Cardiac septum (tissue), 1 donor: ENCODE measurements around the gene TIGAR. TPM values are rescaled to one million over a fixed set of nuclear protein-coding genes. Genes with fewer than 3 reads are reported as not detected.

Experiments
- DNase-seq: peaks from one replicate; pipeline ENCODE4 v3.0.0-alpha.2; 2020; ENCODE audit warnings: low spot score
- intact Hi-C: fragments of 100-400 bp; cut with DNase I; formaldehyde crosslinking; loops from one replicate; pipeline ENCODE4 v1.14.0; 2022
- total RNA-seq: library from RNA; stranded (reverse); fragmentation: NEBNext Ultra II Directional; extraction: Animal tissue kit (Norgen Biotek cat#: 25700); gene quantifications from one replicate; pipeline ENCODE4 v1.2.1, GENCODE V29; 2021
- donor health status: DM: no; HTN: no; CAD: no.

The TIGAR gene
- total RNA-seq, 1 donor from 2014 or later: 13.0 TPM

DNA sequence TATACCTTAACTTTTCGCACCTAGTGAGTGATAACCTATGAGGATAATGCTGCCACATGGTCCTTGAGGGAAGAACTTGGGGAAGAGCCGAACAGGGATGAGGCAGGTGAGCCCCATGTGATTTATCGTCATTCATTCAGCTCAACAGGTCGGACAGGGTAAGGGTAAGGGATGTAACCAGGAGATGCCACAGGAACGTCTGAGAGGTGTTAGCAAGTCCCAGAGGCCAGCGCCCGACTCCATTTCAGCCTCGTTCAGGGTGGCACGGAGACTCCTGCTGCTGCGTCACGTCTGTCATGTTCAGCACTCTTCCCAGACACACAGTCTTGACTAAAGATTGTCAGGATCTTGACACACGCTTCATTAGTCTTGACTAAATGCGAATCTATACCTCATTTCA lies 23.4 kb upstream of the TIGAR start:
- intact Hi-C loops: no loop called here
- no peak for DNase-seq

GRCh38 chr12:4300883-4301282 lies 20.1 kb upstream of the TIGAR start:
- intact Hi-C loops: no loop called here
- DNase-seq: no peak

DNA sequence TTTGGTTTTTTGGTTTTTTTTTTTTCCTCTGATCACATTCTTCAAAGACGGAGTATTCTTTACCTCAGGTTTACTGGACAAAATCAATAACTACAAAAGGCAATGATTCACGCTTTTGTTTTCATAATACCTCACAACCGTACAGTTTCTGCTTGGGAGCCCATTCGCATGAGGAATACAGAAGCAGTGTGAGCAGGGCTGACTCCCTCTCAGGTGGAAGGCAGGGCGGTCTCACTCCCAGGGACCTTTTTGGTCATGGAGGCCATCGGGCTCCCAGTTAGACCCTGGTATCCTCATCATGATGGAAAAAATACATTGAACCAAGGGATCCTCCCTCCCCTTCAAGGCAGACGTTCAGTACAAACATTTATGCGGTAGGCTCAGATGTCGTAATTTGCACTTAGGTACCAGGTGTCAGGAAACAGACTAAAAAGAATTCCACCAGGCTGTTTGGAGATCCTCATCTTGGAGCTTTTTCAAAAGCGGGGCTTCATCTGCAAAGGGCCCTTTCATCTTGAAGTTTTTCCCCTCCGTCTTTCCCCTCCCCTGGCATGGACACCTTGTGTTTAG lies 19.0 kb upstream of the TIGAR start:
- intact Hi-C loops: no loop called here
- no peak for DNase-seq

- DNase-seq: no peak
- intact Hi-C loops: no loop called here
Measured at GRCh38 chr12:4302881-4303280, 18.1 kb upstream of the TIGAR start.

GRCh38 chr12:4303750-4304149 lies 17.3 kb upstream of the TIGAR start:
- DNase-seq: no peak
- intact Hi-C loops: no loop called here

GRCh38 chr12:4307593-4308333 lies 13.2 kb upstream of the TIGAR start:
- peak; percentile 82 for DNase-seq
- intact Hi-C loops: no loop called here

GRCh38 chr12:4308334-4308950 lies 12.6 kb upstream of the TIGAR start:
- intact Hi-C loops: no loop called here

DNA sequence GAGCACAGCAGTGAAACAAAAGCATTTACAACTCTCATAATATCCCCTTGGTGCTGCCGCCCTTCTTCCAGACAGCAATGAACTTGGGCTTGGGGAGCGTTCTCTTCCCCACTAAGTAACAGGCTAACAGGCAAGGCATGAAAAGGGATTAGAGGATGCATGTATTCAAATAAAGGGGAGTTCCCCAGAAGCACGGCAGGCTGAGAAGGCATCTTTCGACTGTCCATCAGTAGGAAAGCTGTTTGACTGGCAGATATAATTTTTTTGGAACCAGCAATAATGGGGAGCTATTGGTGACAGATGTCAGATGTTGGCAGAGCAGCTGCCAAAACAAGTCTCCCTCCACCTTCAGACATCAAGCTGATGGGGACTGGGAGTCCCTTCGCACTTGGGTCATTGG lies 9.2 kb upstream of the TIGAR start:
- intact Hi-C loops: no loop called here
- no peak for DNase-seq

More at GRCh38 chr12:4308334-4308950, 12.6 kb upstream of the TIGAR start:
- DNase-seq: no peak

DNA sequence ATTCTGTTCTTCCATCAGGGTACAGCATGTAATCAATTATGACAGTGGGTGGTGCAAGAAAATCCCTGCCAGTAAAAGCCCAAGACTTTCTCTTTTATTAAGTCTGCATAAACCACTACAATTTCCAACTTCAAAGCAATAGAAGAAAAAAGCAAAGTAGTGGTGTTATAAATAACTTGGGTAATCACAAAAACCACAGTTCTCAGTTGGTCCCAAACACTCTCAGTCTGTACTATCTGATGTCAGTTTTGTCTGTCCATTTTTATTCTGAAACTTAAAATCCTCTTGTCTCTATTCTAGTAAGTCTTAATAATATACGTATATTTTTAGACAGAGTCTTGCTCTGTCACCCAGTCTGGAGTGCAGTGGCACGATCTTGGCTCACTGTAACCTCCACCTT lies 8.8 kb upstream of the TIGAR start:
- DNase-seq: no peak
- intact Hi-C loops: no loop called here

DNA sequence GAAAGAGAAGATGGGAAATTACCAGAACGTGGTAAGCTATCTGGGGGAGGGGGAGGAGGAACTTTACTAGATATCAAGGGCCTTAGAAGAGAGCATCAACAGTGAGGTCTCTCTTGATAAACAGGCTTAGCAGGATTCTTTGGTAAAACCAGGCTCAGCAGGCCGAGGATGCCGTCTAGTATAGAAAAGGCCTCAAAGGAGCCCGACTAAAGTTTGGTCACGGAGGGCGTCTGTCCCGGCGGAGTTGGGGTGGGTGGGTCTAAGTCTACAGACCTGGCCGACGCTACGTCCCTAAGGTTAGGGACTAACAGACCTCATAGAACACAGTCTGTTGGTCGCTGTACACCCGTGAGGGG lies 538 bp upstream of the TIGAR start:
- intact Hi-C loops: loop anchor here (5.0 kb wide), 1 partner anchor 43 kb away; no protein-coding TSS in a partner anchor
- DNase-seq: no peak

DNA sequence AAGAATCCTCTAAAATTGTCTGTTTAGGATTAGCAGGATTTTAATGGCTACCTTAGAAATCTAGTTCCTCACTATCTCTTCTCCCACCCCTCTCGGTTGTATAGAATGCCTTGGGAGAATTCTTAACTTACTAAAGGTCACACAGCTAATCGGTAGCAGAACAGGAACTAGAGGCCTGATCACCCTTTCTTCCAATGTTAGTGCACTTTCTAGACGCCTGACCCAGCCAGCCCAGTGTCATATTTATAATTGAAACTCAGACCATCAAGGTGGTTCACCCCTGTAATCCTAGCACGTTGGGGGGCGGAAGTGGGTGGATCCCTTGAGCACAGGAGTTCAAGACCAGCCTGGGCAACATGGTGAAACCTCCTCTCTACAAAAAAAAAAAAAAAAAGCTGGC lies 1.7 kb downstream of the TIGAR start:
- intact Hi-C loops: loop anchor here (5.0 kb wide), 1 partner anchor 45 kb away; no protein-coding TSS in a partner anchor
- DNase-seq: no peak

DNA sequence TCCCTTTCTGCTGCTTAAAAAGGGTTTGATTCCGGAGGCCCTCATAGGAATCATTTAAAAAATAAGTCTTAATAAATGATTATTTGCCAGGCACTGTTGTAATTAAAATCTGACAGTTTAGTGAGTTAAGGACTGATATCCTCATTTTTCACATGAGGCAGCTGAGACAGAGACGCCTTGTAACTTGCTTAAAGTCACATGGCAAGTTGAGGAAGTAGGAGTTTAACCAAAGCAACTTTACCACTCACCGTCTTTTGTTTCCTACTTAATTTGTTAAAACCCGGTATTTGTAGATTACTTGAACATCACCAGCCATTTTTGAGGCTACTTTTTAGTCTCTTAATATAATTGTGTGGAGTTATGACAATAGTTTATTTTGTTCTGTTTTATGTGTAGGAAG lies 2.4 kb downstream of the TIGAR start:
- DNase-seq: no peak
- intact Hi-C loops: loop anchor here (5.0 kb wide), 1 partner anchor 46 kb away; no protein-coding TSS in a partner anchor

- intact Hi-C loops: loop anchor here (5.0 kb wide), 1 partner anchor 47 kb away; no protein-coding TSS in a partner anchor
- DNase-seq: no peak
Measured at GRCh38 chr12:4324366-4324765, 3.4 kb downstream of the TIGAR start.

- intact Hi-C loops: no loop called here
Measured at GRCh38 chr12:4325966-4326365, 5.0 kb downstream of the TIGAR start.

GRCh38 chr12:4327293-4327692 lies 6.3 kb downstream of the TIGAR start:
- intact Hi-C loops: no loop called here
- DNase-seq: no peak

More at GRCh38 chr12:4325966-4326365, 5.0 kb downstream of the TIGAR start:
- DNase-seq: no peak

DNA sequence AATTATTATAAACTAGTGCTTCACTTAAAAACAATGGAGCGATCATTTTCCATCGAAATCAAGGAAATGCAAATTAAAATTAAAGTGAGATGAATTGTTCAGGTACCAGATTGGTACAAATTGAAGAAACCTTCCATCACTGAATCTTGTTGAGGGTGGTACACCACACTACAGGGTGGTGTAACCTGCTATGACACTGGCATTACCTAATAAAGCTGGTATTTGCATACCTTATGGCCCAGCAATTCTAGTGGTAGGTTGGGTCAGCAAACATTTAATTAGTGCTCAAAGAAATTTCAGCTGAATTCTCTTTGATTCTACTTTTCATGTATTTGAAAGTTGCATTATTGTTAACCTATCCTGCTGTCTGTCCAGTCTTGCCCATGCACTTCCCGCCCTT lies 9.2 kb downstream of the TIGAR start:
- intact Hi-C loops: no loop called here
- DNase-seq: no peak

GRCh38 chr12:4331221-4331620 lies 10.2 kb downstream of the TIGAR start:
- DNase-seq: no peak
- intact Hi-C loops: no loop called here

GRCh38 chr12:4331842-4332241 lies 10.8 kb downstream of the TIGAR start:
- no peak for DNase-seq
- intact Hi-C loops: no loop called here

GRCh38 chr12:4346931-4347330 lies 25.9 kb downstream of the TIGAR start:
- intact Hi-C loops: no loop called here
- DNase-seq: no peak

GRCh38 chr12:4353785-4354208 lies 32.8 kb downstream of the TIGAR start:
- intact Hi-C loops: no loop called here

More at GRCh38 chr12:4353785-4354208, 32.8 kb downstream of the TIGAR start:
- DNase-seq: no peak
